Pancreas (tissue), 10 donors: ENCODE data around the gene FAM20C. TPM values are rescaled to one million over a fixed set of nuclear protein-coding genes. Genes with fewer than 3 reads are reported as not detected.

Experiments
- ATAC-seq, 4 donors: fragments of 200-7000 bp; cut with Tn5 transposase; one replicate each; pipeline versions ENCODE4 v1.8.0 to v1.9.1; 2020; ENCODE audit warnings: mild to moderate bottlenecking in 4 of 4, moderate library complexity in 4 of 4
- DNase-seq, 6 donors: peaks; one replicate each; pipeline ENCODE4 v3.0.0-alpha.2; 2020
- FAIRE-seq: peaks from 2 replicates; lab custom pipeline; 2012; peaks lifted over from hg19 to GRCh38; lab: Jason Lieb, UNC
- H3K27ac ChIP-seq, 4 donors: fragments of 200-600 bp; sonication (generic); 1 replicate in 3 of 4; 2 replicates in 1 of 4; pipeline versions ENCODE4 v1.5.0 to v1.8.0; 2020
- H3K27me3 ChIP-seq, 4 donors: fragments of 200-600 bp; one replicate each; pipeline ENCODE4 v1.8.0; 2021
- H3K36me3 ChIP-seq, 3 donors: fragments of 200-600 bp; sonication (generic) in 1 of 3; one replicate each; pipeline versions ENCODE4 v1.5.0 to v1.8.0; 2020 to 2021
- H3K4me1 ChIP-seq, 3 donors: fragments of 200-600 bp; one replicate each; pipeline ENCODE4 v1.8.0; 2021
- H3K4me3 ChIP-seq, 4 donors: fragments of 200-600 bp; sonication (generic) in 2 of 4; one replicate each; pipeline versions ENCODE4 v1.5.0 to v1.8.0; 2020 to 2021
- H3K9me3 ChIP-seq, 4 donors: fragments of 200-600 bp; one replicate each; pipeline ENCODE4 v1.8.0; 2021
- CTCF ChIP-seq, 4 donors: fragments of 200-600 bp; sonication (generic) in 3 of 4; IDR thresholded peaks; one replicate each; pipeline versions ENCODE4 v1.5.0 to v1.8.0; 2021; ENCODE audit warnings: antibody characterized with exemption in 4 of 4
- WGBS, 2 donors: extraction: QIAGEN DNeasy Blood & Tissue Kit; methylation state at CpG; one replicate each; pipeline ENCODE4 v1.1.7; 2013; 5-methylcytosine and 5-hydroxymethylcytosine counted together
- intact Hi-C, 3 donors: fragments of 100-400 bp; cut with DNase I; formaldehyde crosslinking; loops; one replicate each; pipeline versions ENCODE4 v1.11.1 to v1.14.2; 2022
- polyA plus RNA-seq, 2 donors: library from polyadenylated mRNA; stranded (reverse); fragments of 200-250 nt; gene quantifications; one replicate each; pipeline ENCODE4 v1.2.3, GENCODE V29; 2013
- total RNA-seq, 6 donors: library from RNA; stranded (reverse); fragmentation: NEBNext Ultra II Directional in 4 of 6; extraction: Animal tissue kit (Norgen Biotek cat#: 25700) in 4 of 6; gene quantifications; one replicate each; pipeline versions ENCODE4 v1.2.1 to v1.2.4, GENCODE V29; 2021 to 2023
- donor health status: healthy with polysubstance abuse.
- donor health status: DM: no; HTN: no; CAD: no; lungs with moderate emphysema.
- donor health status: DM: no; HTN: no; CAD: no.
- donor health status: control.
- donor health status: control.
- donor health status: Bipolar disorder and iron deficiency.
- donor health status: DM: yes; HTN: yes; CAD: no.
- donor health status: DM: no; HTN: no; CAD: no.
- donor health status: DM: no; HTN: no; CAD: no.
- donor health status: DM: yes; HTN: yes; CAD: no.

FAM20C gene
- total and polyA plus RNA-seq, 8 donors, result 8.9 to 43.1 (median 13.4) TPM

- TF ChIP-seq CTCF (IDR thresholded peaks at IDR 0.05), result no peak
- H3K4me3 ChIP-seq, result no peak overlapping the region
- no peak overlapping the region for H3K27ac ChIP-seq
- no peaks in the 10 kb centered on the region for H3K36me3 ChIP-seq
- intact Hi-C loops, result no loop called here
- no peaks in the 10 kb centered on the region for H3K27me3 ChIP-seq
- WGBS, 2 donors, result 81 to 91% methylated on average over 12 of the region's 12 CpGs
- no peak for FAIRE-seq
- DNase-seq, result peak in 1 of 6 donors; percentile 43
- no peaks in the 10 kb centered on the region for H3K4me1 ChIP-seq
- no peak for ATAC-seq
- no peaks in the 10 kb centered on the region for H3K9me3 ChIP-seq
Measured at GRCh38 chr7:268991-269390, 76.6 kb downstream of the FAM20C start.

- H3K4me1 ChIP-seq, result no peaks in the 10 kb centered on the region
- DNase-seq (no peak), FAIRE-seq (no peak), ATAC-seq (no peak)
- H3K27ac ChIP-seq, result no peak overlapping the region
- intact Hi-C loops, result no loop called here
- H3K36me3 ChIP-seq, result no peaks in the 10 kb centered on the region
- WGBS, 2 donors, result 78 to 81% methylated on average over 11 of the region's 11 CpGs
- no peak overlapping the region for H3K4me3 ChIP-seq
- TF ChIP-seq CTCF (IDR thresholded peaks at IDR 0.05), result no peak
- no peaks in the 10 kb centered on the region for H3K9me3 ChIP-seq
- H3K27me3 ChIP-seq, result no peaks in the 10 kb centered on the region
Measured at GRCh38 chr7:269721-270120, 77.3 kb downstream of the FAM20C start.

GRCh38 chr7:270351-270983 lies 78.1 kb downstream of the FAM20C start:
- no peak for TF ChIP-seq CTCF (IDR thresholded peaks at IDR 0.05)
- WGBS, 2 donors, result 56 to 58% methylated on average over 11 of the region's 11 CpGs
- intact Hi-C loops, result no loop called here
- ATAC-seq (peak in 2 of 4 donors; percentile 24 to 27), DNase-seq (peak in 3 of 6 donors; percentile 32 to 65 (median 56)), FAIRE-seq (no peak)
- no peaks in the 10 kb centered on the region for H3K9me3 ChIP-seq
- no peaks in the 10 kb centered on the region for H3K27me3 ChIP-seq
- no peak overlapping the region for H3K27ac ChIP-seq
- H3K36me3 ChIP-seq, result no peaks in the 10 kb centered on the region
- no peaks in the 10 kb centered on the region for H3K4me1 ChIP-seq
- no peak overlapping the region for H3K4me3 ChIP-seq

- Histone ChIP-seq H3K4me1 (no peaks in the 10 kb centered on the region), H3K4me3 (no peak overlapping the region), H3K27ac (no peak overlapping the region), H3K36me3 (no peaks in the 10 kb centered on the region), H3K9me3 (no peaks in the 10 kb centered on the region), H3K27me3 (no peaks in the 10 kb centered on the region)
- TF ChIP-seq CTCF (IDR thresholded peaks at IDR 0.05), result no peak
- DNase-seq, result peak in 1 of 6 donors; percentile 21
- WGBS, 2 donors, result 89 to 92% methylated on average over 14 of the region's 14 CpGs
- no peak for ATAC-seq
- no peak for FAIRE-seq
- intact Hi-C loops, result no loop called here
Measured at GRCh38 chr7:271266-272107, 79.1 kb downstream of the FAM20C start.
